BJ (cell line): ENCODE data around the gene CHCHD3. TPM values are rescaled to one million over a fixed set of nuclear protein-coding genes. Genes with fewer than 3 reads are reported as not detected.
"Not testable (repeated sequence)": the region's sequence is repeated elsewhere in the genome, so short reads cannot be mapped to it uniquely, and the experiment has no call there.

Experiments
- CTCF ChIA-PET: fragments of 350-600 bp; formaldehyde crosslinking; extraction: SDS; loops from one replicate; lab custom pipeline; 2021; ENCODE audit warnings: antibody characterized with exemption, inconsistent platforms; lab: Yijun Ruan, JAX
- POLR2A ChIA-PET: fragments of 300-600 bp; sonication (Branson Sonifier 250); formaldehyde crosslinking; extraction: SDS; loops from one replicate; lab custom pipeline; 2021; ENCODE audit warnings: antibody characterized with exemption; lab: Charles Lee
- DNase-seq: peaks from one replicate; pipeline ENCODE4 v3.0.0-alpha.2; 2011; ENCODE audit warnings: low read depth
- H3K27me3 ChIP-seq: 2 replicates; pipeline ENCODE4 v1.6.0; 2011; ENCODE audit warnings: low read length; ENCODE audit not compliant: control insufficient read depth, insufficient read depth
- H3K36me3 ChIP-seq: 2 replicates; pipeline ENCODE4 v1.5.1; 2011; ENCODE audit warnings: low read length; ENCODE audit not compliant: control insufficient read depth, insufficient read depth
- H3K4me3 ChIP-seq: 2 replicates; pipeline ENCODE4 v1.5.1; 2011; ENCODE audit warnings: low read depth, mild to moderate bottlenecking, control low read depth, low read length
- CTCF ChIP-seq: IDR thresholded peaks from 2 replicates; pipeline ENCODE4 v1.5.1; 2011; ENCODE audit warnings: low read depth, mild to moderate bottlenecking, control low read depth, inconsistent platforms, low read length, moderate library complexity; ENCODE audit not compliant: insufficient read depth
- polyA plus RNA-seq: library from polyadenylated mRNA; depleted of rRNA; stranded (reverse); fragments of >200 nt; gene quantifications from 2 replicates; pipeline ENCODE4 v1.2.3, GENCODE V29; 2011

Gene CHCHD3
- polyA plus RNA-seq, 1 experiment: 47.2 TPM

- CTCF ChIA-PET: interaction anchor here (0.7 to 1.4 kb wide), 2 partner anchors 8 to 14 kb away, joined by 3 read pairs; no protein-coding TSS in a partner anchor
- no peak for TF ChIP-seq CTCF
- H3K4me3 ChIP-seq: no peak overlapping the region
- no peak for DNase-seq
- POLR2A ChIA-PET: no interaction called here
- no peaks in the 10 kb centered on the region for H3K27me3 ChIP-seq
- no peaks in the 10 kb centered on the region for H3K36me3 ChIP-seq
These were observed 186.7 kb downstream of the CHCHD3 start for GRCh38 chr7:132895231-132895630.

- no peak for DNase-seq
- no peaks in the 10 kb centered on the region for H3K36me3 ChIP-seq
- ChIA-PET CTCF (interaction anchor here (0.6 to 1.4 kb wide), 3 partner anchors 10 to 126 kb away, joined by 3 read pairs; no protein-coding TSS in a partner anchor), POLR2A (no interaction called here)
- TF ChIP-seq CTCF: no peak
- no peak overlapping the region for H3K4me3 ChIP-seq
- no peaks in the 10 kb centered on the region for H3K27me3 ChIP-seq
These were observed 188.3 kb downstream of the CHCHD3 start for GRCh38 chr7:132893560-132893959.

- DNase-seq, H3K27me3 ChIP-seq, H3K36me3 ChIP-seq, POLR2A ChIA-PET, H3K4me3 ChIP-seq: not testable (repeated sequence)
- CTCF ChIA-PET: interaction anchor here (0.6 kb wide), 2 partner anchors 15 to 125 kb away, joined by 3 read pairs; no protein-coding TSS in a partner anchor
These were observed 189.1 kb downstream of the CHCHD3 start for GRCh38 chr7:132892744-132893143.

GRCh38 chr7:132891554-132891953 is 190.3 kb downstream of the CHCHD3 start:
- ChIA-PET CTCF (no interaction called here), POLR2A (no interaction called here)
- no peak overlapping the region for H3K4me3 ChIP-seq

GRCh38 chr7:132882714-132883428 is 199.0 kb downstream of the CHCHD3 start:
- Histone ChIP-seq H3K36me3 (no peaks in the 10 kb centered on the region), H3K4me3 (no peak overlapping the region), H3K27me3 (no peaks in the 10 kb centered on the region)
- TF ChIP-seq CTCF: no peak
- ChIA-PET CTCF (interaction anchor here (1.1 kb wide), 1 partner anchor 173 kb away, joined by 3 read pairs; no protein-coding TSS in a partner anchor), POLR2A (no interaction called here)
- no peak for DNase-seq

More at GRCh38 chr7:132891554-132891953, 190.3 kb downstream of the CHCHD3 start:
- no peak for TF ChIP-seq CTCF
- Histone ChIP-seq H3K27me3 (no peaks in the 10 kb centered on the region), H3K36me3 (no peaks in the 10 kb centered on the region)
- no peak for DNase-seq
